GM12865 (cell line): ENCODE results near the gene BOD1.

Experiments used
- DNase-seq: peaks from one replicate; pipeline ENCODE4 v3.0.0; 2010; ENCODE audit warnings: low read depth
- H3K4me3 ChIP-seq: 2 replicates; pipeline ENCODE4 v1.5.1; 2011; ENCODE audit warnings: mild to moderate bottlenecking, low read depth, low read length, control low read depth
- CTCF ChIP-seq: IDR thresholded peaks from 2 replicates; pipeline ENCODE4 v1.5.1; 2011; ENCODE audit warnings: low read length, control low read depth, low read depth, inconsistent platforms; ENCODE audit not compliant: insufficient read depth; ENCODE audit errors: missing control alignments

BOD1 gene

GRCh38 chr5:173573126-173573960, 43.1 kb downstream of the BOD1 start:
- no peak overlapping the region for H3K4me3 ChIP-seq
- TF ChIP-seq CTCF: peak; percentile 90
- DNase-seq: peak; percentile 60

- no peak for DNase-seq
- TF ChIP-seq CTCF: no peak
- H3K4me3 ChIP-seq: no peak overlapping the region
These were observed 43.9 kb downstream of the BOD1 start for GRCh38 chr5:173572431-173573125.

GRCh38 chr5:173570321-173571090, 45.9 kb downstream of the BOD1 start:
- DNase-seq: no peak
- no peak for TF ChIP-seq CTCF
- H3K4me3 ChIP-seq: no peak overlapping the region

GRCh38 chr5:173568703-173569102, 47.7 kb downstream of the BOD1 start:
- no peak overlapping the region for H3K4me3 ChIP-seq
- no peak for DNase-seq
- TF ChIP-seq CTCF: no peak

- no peak for TF ChIP-seq CTCF
- H3K4me3 ChIP-seq: no peak overlapping the region
- no peak for DNase-seq
These were observed 48.3 kb downstream of the BOD1 start for GRCh38 chr5:173568128-173568527.

- no peak for TF ChIP-seq CTCF
These were observed 48.9 kb downstream of the BOD1 start for GRCh38 chr5:173567548-173567947.

More at GRCh38 chr5:173567548-173567947, 48.9 kb downstream of the BOD1 start:
- no peak overlapping the region for H3K4me3 ChIP-seq
- DNase-seq: no peak
